ENCODE data around the gene DUOX1. TPM values are rescaled to one million over a fixed set of nuclear protein-coding genes. Genes with fewer than 3 reads are reported as not detected.
A peak's percentile ranks its signal among the peaks of the same experiment; 100 is the strongest.

The DUOX1 gene
- total RNA-seq, 1 experiment from 2014 or later, result not detected

GRCh38 chr15:45187894-45188830 is 58.4 kb downstream of the DUOX1 start, which contains the start of gene SHF:
Gene SHF, minus strand, starts transcription at chr15:45187966. Its CDS starts 15 bp downstream, at chr15:45187951.
- DNase-seq (ENCODE audit: low spot score), result no peak

DNA sequence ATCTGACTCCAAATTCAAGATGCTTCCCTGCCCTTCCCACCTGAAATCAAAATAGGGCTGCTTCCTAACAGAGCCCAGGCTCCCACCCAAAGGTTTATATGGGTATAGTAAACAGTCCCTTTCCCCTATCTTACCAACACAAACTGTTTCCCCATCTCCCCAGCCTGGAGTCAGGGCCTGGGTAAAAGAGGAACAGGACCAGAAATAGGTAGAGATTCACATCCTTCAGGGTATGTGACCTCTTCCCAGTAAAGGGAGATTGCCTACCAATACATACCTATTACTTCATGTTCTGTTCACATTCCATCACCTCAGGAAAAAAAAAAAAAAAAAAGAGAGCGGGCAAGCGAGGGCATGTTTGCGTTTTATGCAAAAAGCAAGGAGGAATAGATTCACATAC is 67.7 kb downstream of the DUOX1 start:
- no peak for DNase-seq (ENCODE audit: low spot score)

DNA sequence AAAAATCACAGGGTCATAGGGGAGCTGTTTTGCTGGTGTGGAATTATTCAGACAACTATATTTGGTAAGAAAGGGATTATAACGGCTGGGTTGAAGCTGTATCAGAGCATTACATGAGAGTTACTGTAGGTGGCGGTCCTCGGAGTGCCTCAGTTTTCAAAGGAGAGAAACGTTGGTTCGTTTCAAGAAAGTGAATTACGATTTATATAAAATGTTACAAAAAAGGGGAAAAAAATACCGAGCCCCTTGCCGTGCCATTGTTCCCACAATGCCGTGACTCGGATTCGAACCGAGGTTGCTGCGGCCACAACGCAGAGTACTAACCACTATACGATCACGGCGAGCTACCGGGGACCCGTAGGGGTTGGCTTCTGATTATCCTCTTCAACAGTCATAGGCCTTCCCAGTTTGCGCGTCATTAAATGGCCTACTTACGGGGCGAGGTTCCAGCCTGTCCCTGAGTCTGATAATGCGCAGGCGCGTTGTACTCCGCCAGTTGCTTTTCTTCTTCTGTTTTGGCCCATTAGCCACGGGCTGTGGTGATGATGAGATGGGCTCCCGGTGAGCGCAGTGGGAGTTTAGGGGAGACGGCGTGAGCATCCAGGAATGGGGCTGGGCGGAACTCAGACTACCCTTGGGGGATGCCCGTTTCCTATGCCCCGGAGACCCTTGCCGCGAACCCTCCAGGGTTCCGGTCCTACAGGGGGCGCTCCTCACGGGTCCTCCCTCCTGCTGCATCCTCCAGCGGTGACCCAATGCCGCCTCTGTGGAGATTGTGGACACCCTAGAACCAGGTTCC is 68.7 kb downstream of the DUOX1 start:
- peak; percentile 93 for DNase-seq (ENCODE audit: low spot score)

DNA sequence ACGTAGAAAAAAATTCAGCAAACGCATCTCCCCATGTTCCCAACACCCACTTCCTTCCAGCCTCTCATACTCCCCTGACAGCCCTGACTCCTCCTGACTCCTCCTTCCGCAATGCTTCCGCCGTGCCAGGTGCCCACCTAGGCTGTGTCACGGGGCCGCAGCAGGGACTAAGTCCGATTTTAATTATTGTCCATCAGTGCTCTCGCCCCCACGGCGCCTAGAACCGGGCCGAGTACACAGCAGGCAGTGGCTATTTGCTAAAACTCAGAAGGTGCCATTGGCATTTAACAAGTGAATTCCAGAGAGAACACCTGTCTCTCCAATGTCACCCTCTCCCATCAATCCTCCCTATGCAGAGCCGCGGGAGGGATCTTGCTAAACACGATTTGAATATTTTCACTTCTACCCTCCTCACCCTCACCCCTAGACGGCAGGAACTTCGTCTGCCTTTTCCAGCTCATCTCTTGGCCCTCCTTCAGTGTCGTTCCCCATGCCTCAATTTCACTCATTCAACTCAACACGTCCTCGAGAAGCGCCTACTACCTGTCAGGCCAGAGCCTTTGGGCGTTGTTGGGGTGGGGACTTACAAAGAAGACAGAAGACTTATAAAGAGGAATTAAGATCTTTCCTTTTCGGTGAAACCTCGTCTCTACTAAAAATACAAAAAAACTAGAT is 69.5 kb downstream of the DUOX1 start:
- DNase-seq (ENCODE audit: low spot score), result peak; percentile 10

DNA sequence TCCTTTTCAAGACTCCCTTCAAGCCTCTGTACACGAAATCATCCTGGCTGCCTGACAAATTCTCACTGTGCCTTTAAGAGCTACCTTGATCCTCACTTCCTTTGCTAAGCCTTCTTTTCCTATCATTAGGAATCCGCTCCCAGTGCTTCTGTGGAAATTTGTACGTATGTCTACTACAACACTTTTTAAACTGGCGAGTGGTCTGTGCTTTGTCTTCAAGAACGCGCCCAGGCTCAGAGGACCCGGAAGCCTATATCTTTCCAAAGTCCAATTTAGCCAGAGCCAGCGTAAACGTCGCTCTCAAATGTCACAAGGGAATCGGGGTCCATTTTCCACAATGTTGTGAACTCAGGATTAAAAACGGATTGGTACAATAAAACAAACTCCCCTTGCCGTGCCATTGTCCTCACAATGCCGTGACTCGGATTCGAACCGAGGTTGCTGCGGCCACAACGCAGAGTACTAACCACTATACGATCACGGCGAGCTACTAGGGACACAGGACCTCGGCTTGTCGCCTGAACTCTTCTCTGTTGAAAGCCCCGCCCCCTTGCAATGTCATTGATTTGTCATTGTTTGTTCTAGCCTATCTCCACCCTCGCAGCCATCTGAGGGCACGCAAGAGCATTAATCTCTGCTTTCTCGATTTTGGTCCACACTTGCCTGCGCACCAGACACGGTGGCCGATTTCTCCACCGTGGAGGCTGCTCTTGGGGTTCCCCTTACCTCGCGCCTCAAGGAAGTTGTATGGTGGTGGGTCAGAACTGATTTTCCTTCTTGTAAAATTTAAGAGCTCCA is 70.4 kb downstream of the DUOX1 start:
- peak; percentile 96 for DNase-seq (ENCODE audit: low spot score)

DNA sequence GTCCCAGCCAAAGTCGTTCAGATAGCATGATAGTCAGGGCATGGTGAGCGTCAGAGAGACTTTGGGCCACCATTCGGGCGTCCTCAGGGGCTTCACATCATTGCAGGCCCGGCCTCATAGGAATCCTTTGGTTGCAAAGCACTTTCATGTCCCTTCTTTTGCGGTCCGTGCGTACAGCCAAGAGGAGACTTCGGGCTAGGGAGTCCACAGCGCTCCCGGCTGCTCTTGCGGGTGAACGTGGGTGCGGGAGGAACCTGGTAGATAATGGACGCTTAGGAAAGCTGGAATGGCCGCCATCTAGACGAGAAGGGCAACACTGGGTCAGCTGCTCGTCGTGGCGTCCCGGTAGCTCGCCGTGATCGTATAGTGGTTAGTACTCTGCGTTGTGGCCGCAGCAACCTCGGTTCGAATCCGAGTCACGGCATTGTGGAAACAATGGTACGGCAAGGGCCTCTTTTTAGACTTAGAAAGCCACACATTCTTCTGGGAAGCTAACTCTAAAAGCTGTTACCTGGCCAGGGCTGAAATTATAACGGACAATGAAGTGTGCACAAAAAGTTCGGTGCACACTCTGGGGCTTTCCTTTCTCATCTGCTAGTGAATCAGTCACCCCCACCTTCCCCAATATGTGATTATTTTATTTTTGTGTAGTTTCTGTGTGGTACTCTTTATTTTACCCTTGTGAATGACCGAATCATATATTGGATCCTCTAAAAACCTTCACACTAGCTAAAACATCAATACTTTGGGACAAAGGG is 71.2 kb downstream of the DUOX1 start:
- peak; percentile 85 for DNase-seq (ENCODE audit: low spot score)

DNA sequence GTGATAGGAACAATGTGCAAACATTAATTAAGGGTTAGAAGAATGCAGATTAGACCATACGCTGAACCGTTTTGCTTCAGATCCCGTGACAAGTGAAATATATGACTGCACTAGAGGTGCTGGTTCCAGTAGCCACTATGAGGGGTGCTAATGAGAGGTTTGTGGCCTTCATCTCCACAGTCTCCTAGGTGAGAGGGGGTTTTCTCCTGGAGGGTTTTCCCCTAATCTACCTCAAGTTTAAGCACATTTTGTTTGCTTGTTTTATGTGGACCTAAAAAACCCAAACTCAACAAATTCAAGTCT is 71.7 kb downstream of the DUOX1 start:
- DNase-seq (ENCODE audit: low spot score), result no peak

GRCh38 chr15:45201869-45202268 is 72.1 kb downstream of the DUOX1 start:
- DNase-seq (ENCODE audit: low spot score), result no peak

GRCh38 chr15:45203182-45203581 is 73.4 kb downstream of the DUOX1 start:
- no peak for DNase-seq (ENCODE audit: low spot score)

GRCh38 chr15:45205192-45205591 is 75.4 kb downstream of the DUOX1 start:
- peak; percentile 73 for DNase-seq (ENCODE audit: low spot score)

DNA sequence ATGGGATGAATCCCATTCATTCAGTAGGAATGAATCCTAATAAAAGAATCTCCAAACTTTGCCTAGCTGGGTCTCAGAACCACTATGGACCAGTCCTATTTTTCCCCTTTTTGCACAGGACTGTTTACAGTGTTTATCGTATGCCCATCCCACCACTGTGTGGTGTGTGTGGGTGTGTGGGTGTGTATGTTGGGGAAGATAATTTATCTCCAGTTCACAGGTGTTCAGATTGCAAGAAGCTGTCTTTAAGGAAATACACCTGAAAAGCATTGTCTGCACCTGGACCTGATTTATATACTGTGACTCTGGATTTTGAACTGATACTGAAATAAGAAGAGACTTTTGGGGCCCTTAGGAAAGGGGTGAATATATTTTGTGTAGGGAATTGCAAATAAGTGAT is 82.7 kb downstream of the DUOX1 start:
- DNase-seq (ENCODE audit: low spot score), result no peak

Other genes with a start within 250 kb of the DUOX1 start
- not detected in 2 replicates for gene TERB2, start 173.3 kb upstream of the DUOX1 start, total RNA-seq (2014; rRNA removed; shearing (Covaris generic))
- 24.0 and 27.6 TPM in 2 replicates for gene SORD, start 106.8 kb upstream of the DUOX1 start, total RNA-seq (2014; rRNA removed; shearing (Covaris generic))
- gene DUOX2, start 15.8 kb upstream of the DUOX1 start, total RNA-seq (2014; rRNA removed; shearing (Covaris generic)), result 0.17 TPM in 1 of 2 replicates, not detected in the other
- not detected in 2 replicates for gene DUOXA2, start 15.7 kb upstream of the DUOX1 start, total RNA-seq (2014; rRNA removed; shearing (Covaris generic))
- not detected in 2 replicates for gene DUOXA1, start 115 bp upstream of the DUOX1 start, total RNA-seq (2014; rRNA removed; shearing (Covaris generic))
- gene SHF, start 58.0 kb downstream of the DUOX1 start, total RNA-seq (2014; rRNA removed; shearing (Covaris generic)), result 0.38 TPM in 1 of 2 replicates, not detected in the other
- gene SLC28A2, start 122.2 kb downstream of the DUOX1 start, total RNA-seq (2014; rRNA removed; shearing (Covaris generic)), result not detected in 2 replicates
- 0.67 and 1.9 TPM in 2 replicates for gene GATM, start 248.6 kb downstream of the DUOX1 start, total RNA-seq (2014; rRNA removed; shearing (Covaris generic))

All from A172 (cell line).